ENCODE measurements around the gene TACR1.
"Not testable (repeated sequence)": the region's sequence is repeated elsewhere in the genome, so short reads cannot be mapped to it uniquely, and the experiment has no call there.

Gene TACR1

GRCh38 chr2:75146221-75146605, 53.1 kb downstream of the TACR1 start:
- not testable (repeated sequence) for DNase-seq (ENCODE audit: low spot score)

- no peak for DNase-seq (ENCODE audit: low spot score)
Observed at GRCh38 chr2:75142081-75142480, 57.2 kb downstream of the TACR1 start.

- DNase-seq (ENCODE audit: low spot score): no peak
Observed at GRCh38 chr2:75140288-75140687, 59.0 kb downstream of the TACR1 start.

- DNase-seq (ENCODE audit: low spot score): no peak
Observed at GRCh38 chr2:75139171-75139570, 60.1 kb downstream of the TACR1 start.

- DNase-seq (ENCODE audit: low spot score): no peak
Observed at GRCh38 chr2:75138528-75138927, 60.8 kb downstream of the TACR1 start.

GRCh38 chr2:75135776-75136400, 63.4 kb downstream of the TACR1 start:
- DNase-seq (ENCODE audit: low spot score): no peak

- DNase-seq (ENCODE audit: low spot score): no peak
Observed at GRCh38 chr2:75134860-75135259, 64.5 kb downstream of the TACR1 start.

- DNase-seq (ENCODE audit: low spot score): no peak
Observed at GRCh38 chr2:75133621-75134570, 65.4 kb downstream of the TACR1 start.

- DNase-seq (ENCODE audit: low spot score): no peak
Observed at GRCh38 chr2:75130171-75130570, 69.1 kb downstream of the TACR1 start.

- DNase-seq (ENCODE audit: low spot score): no peak
Observed at GRCh38 chr2:75123876-75124275, 75.4 kb downstream of the TACR1 start.

GRCh38 chr2:75113231-75113869, 86.0 kb downstream of the TACR1 start:
- no peak for DNase-seq (ENCODE audit: low spot score)

- no peak for DNase-seq (ENCODE audit: low spot score)
Observed at GRCh38 chr2:75108937-75109482, 90.3 kb downstream of the TACR1 start.

GRCh38 chr2:75102011-75102410, 97.3 kb downstream of the TACR1 start:
- no peak for DNase-seq (ENCODE audit: low spot score)

GRCh38 chr2:75100801-75101151, 98.5 kb downstream of the TACR1 start:
- no peak for DNase-seq (ENCODE audit: low spot score)

GRCh38 chr2:75100011-75100800, 99.1 kb downstream of the TACR1 start:
- no peak for DNase-seq (ENCODE audit: low spot score)

GRCh38 chr2:75099521-75099922, 99.8 kb downstream of the TACR1 start:
- no peak for DNase-seq (ENCODE audit: low spot score)

GRCh38 chr2:75098856-75099255, 100.5 kb downstream of the TACR1 start:
- no peak for DNase-seq (ENCODE audit: low spot score)

GRCh38 chr2:75097831-75098230, 101.5 kb downstream of the TACR1 start:
- DNase-seq (ENCODE audit: low spot score): no peak

GRCh38 chr2:75094405-75094804, 104.9 kb downstream of the TACR1 start:
- DNase-seq (ENCODE audit: low spot score): no peak

GRCh38 chr2:75090770-75091515, 108.4 kb downstream of the TACR1 start:
- no peak for DNase-seq (ENCODE audit: low spot score)

GRCh38 chr2:75089471-75089870, 109.8 kb downstream of the TACR1 start:
- no peak for DNase-seq (ENCODE audit: low spot score)

All from CD4-positive, alpha-beta T cell treated with Interleukin-15 for 4 hours (primary cell).